K562 (cell line): ENCODE measurements around the gene NARF. TPM values are rescaled to one million over a fixed set of nuclear protein-coding genes. Genes with fewer than 3 reads are reported as not detected.

Source experiments
- ATF7 ChIP-seq: fragments of 450-650 bp; IDR thresholded peaks from 2 replicates; pipeline ENCODE4 v1.7.1; 2014; ENCODE audit warnings: mild to moderate bottlenecking, moderate library complexity
- CREM ChIP-seq: IDR thresholded peaks from 2 replicates; pipeline ENCODE4 v1.6.1; 2014; ENCODE audit warnings: antibody characterized with exemption, low read depth
- DLX4 ChIP-seq: fragments of 250-450 bp; sonication (Bioruptor Pico); IDR thresholded peaks from 2 replicates; pipeline ENCODE4 v1.6.1; 2021; ENCODE audit warnings: mild to moderate bottlenecking
- ETS1 ChIP-seq: conservative IDR thresholded peaks from 2 replicates; pipeline ENCODE4 v1.6.1; 2011; ENCODE audit warnings: low read depth, mild to moderate bottlenecking, low read length; ENCODE audit not compliant: control insufficient read depth
- ETV6 ChIP-seq, 3 experiments: fragments of 150-350 bp in 1 of 3; sonication (generic) in 1 of 3; formaldehyde crosslinking in 1 of 3; IDR thresholded peaks; 2 replicates each; pipeline versions ENCODE4 v1.6.1 to v1.8.0; 2014 to 2022; ENCODE audit warnings: borderline replicate concordance in 2 of 3, low read depth in 2 of 3, antibody characterized with exemption in 1 of 3, low read length in 1 of 3, mild to moderate bottlenecking in 1 of 3, missing genetic modification reagents in 1 of 3
- FOSL1 ChIP-seq: fragments of 200-800 bp; sonication (Bioruptor generic); conservative IDR thresholded peaks from 2 replicates; pipeline ENCODE4 v1.6.1; 2016; ENCODE audit warnings: missing genetic modification characterization, missing compliant biosample characterization
- HLTF ChIP-seq: fragments of 450-650 bp; IDR thresholded peaks from 2 replicates; pipeline ENCODE4 v1.6.1; 2016
- HSF4 ChIP-seq: fragments of 250-450 bp; sonication (Bioruptor Pico); IDR thresholded peaks from 2 replicates; pipeline ENCODE4 v2.1.2; 2022; ENCODE audit warnings: mild to moderate bottlenecking, moderate library complexity, borderline replicate concordance
- KAT2B ChIP-seq: IDR thresholded peaks from one replicate; pipeline ENCODE4 v1.6.1; 2012; ENCODE audit warnings: low read depth, mild to moderate bottlenecking, control low read depth, inconsistent platforms, low read length, moderate library complexity
- KAT8 ChIP-seq: fragments of 450-650 bp; IDR thresholded peaks from 2 replicates; pipeline ENCODE4 v1.6.1; 2016; ENCODE audit warnings: low read depth, mild to moderate bottlenecking
- L3MBTL2 ChIP-seq: fragments of 450-650 bp; IDR thresholded peaks from 2 replicates; pipeline ENCODE4 v1.6.1; 2016; ENCODE audit warnings: mild to moderate bottlenecking, moderate library complexity
- MBD2 ChIP-seq: sonication (generic); IDR thresholded peaks from 2 replicates; pipeline ENCODE4 v1.6.1; 2016; ENCODE audit warnings: low read depth, borderline replicate concordance
- NELFE ChIP-seq: IDR thresholded peaks from 2 replicates; pipeline ENCODE4 v1.6.1; 2011; ENCODE audit warnings: mild to moderate bottlenecking; ENCODE audit not compliant: insufficient read depth, insufficient read length
- NKRF ChIP-seq: fragments of 450-650 bp; IDR thresholded peaks from 2 replicates; pipeline ENCODE4 v1.6.1; 2016; ENCODE audit warnings: borderline replicate concordance
- NR1H2 ChIP-seq: sonication (generic); formaldehyde crosslinking; IDR thresholded peaks from 2 replicates; pipeline ENCODE4 v1.4.0; 2020; ENCODE audit warnings: mild to moderate bottlenecking, missing genetic modification reagents
- PHF21A ChIP-seq: fragments of 450-650 bp; IDR thresholded peaks from 2 replicates; pipeline ENCODE4 v1.6.1; 2017; ENCODE audit warnings: low read depth, borderline replicate concordance
- POLR2B ChIP-seq: fragments of 450-650 bp; IDR thresholded peaks from 2 replicates; pipeline ENCODE4 v1.6.1; 2018; ENCODE audit warnings: low read depth; ENCODE audit not compliant: partially characterized antibody
- RFX7 ChIP-seq: fragments of 250-450 bp; sonication (Bioruptor Pico); IDR thresholded peaks from 2 replicates; pipeline ENCODE4 v1.5.1; 2021; ENCODE audit warnings: mild to moderate bottlenecking
- SAP30 ChIP-seq: fragments of 200-600 bp; sonication (generic); IDR thresholded peaks from 2 replicates; pipeline ENCODE4 v1.6.1; 2012; ENCODE audit warnings: borderline replicate concordance, low read depth, mild to moderate bottlenecking, moderate library complexity, low read length, control low read depth, inconsistent platforms; ENCODE audit not compliant: insufficient read depth, poor library complexity, severe bottlenecking
- SIRT6 ChIP-seq: IDR thresholded peaks from one replicate; pipeline ENCODE4 v1.6.1; 2012; ENCODE audit warnings: low read depth, mild to moderate bottlenecking, control low read depth, inconsistent platforms, low read length, moderate library complexity
- TAF1 ChIP-seq: IDR thresholded peaks from 2 replicates; pipeline ENCODE4 v1.6.1; 2011; ENCODE audit warnings: mild to moderate bottlenecking, low read length, moderate library complexity; ENCODE audit not compliant: insufficient read depth, control insufficient read depth, severe bottlenecking; ENCODE audit errors: extremely low read depth
- TFAP4 ChIP-seq: sonication (generic); formaldehyde crosslinking; IDR thresholded peaks from 2 replicates; pipeline ENCODE4 v1.8.0; 2022; ENCODE audit warnings: missing genetic modification reagents, mild to moderate bottlenecking, moderate library complexity, borderline replicate concordance
- ZNF347 ChIP-seq: fragments of 450-650 bp; formaldehyde crosslinking; IDR thresholded peaks from 2 replicates; pipeline ENCODE4 v1.4.0; 2020; ENCODE audit warnings: low read depth, mild to moderate bottlenecking, moderate library complexity
- ZNF77 ChIP-seq: fragments of 250-450 bp; sonication (Bioruptor Pico); IDR thresholded peaks from 2 replicates; pipeline ENCODE4 v1.5.0; 2020
- polyA plus RNA-seq, 8 experiments: library from polyadenylated mRNA; depleted of rRNA in 4 of 8; stranded (reverse) in 5 of 8; unstranded in 3 of 8; fragments of >200 nt; fragmentation: Nextera tagmentation in 2 of 8; fragmentation: Illumina TruSeq in 1 of 8; extraction: Ambion mirVana in 2 of 8; extraction: Trizol in 1 of 8; gene quantifications; 2 replicates each; pipeline versions ENCODE4 v1.2.1 to v1.2.3, GENCODE V29; 2011 to 2014; ENCODE audit warnings: inconsistent platforms in 1 of 8, missing spikeins in 1 of 8
- total RNA-seq, 7 experiments: library from RNA; depleted of rRNA in 6 of 7; stranded (reverse); fragments of >200 nt in 6 of 7; fragmentation: Illumina TruSeq in 2 of 7; extraction: Trizol in 2 of 7; gene quantifications; 2 replicates each; pipeline versions ENCODE4 v1.2.1 to v1.2.3, GENCODE V29; 2011 to 2021; ENCODE audit warnings: low replicate concordance in 1 of 7

Gene NARF
- total and polyA plus RNA-seq, 9 of the 15 experiments (the other 6 are each of a cell fraction or from before 2014, with no cell fraction given), result 60.4 to 423 (median 132) TPM

GRCh38 chr17:82458179-82458884, at the start of gene NARF (continued):
- TF ChIP-seq NKRF (no peak; the same call in 1 of the 2 replicates), ZNF347 (CRISPR knock-in tag) (no peak), HSF4 (CRISPR knock-in tag) (no peak), L3MBTL2 (peak; percentile 95), FOSL1 (tag) (peak; percentile 39; the same call in 1 of the 2 replicates), KAT8 (no peak), HLTF (no peak; the same call in 1 of the 2 replicates), DLX4 (no peak), RFX7 (CRISPR knock-in tag) (no peak), POLR2B (peak; percentile 93), PHF21A (no peak), TAF1 (peak; percentile 81), NELFE (no peak), SIRT6 (no peak), ETS1 (peak; percentile 80), ETV6 (IDR thresholded peaks at IDR 0.05; ENCODE audit: borderline replicate concordance in 1 of 2, low read depth in 2 of 2, low read length in 1 of 2) (no peak), ETV6 (CRISPR knock-in tag; IDR thresholded peaks at IDR 0.05; ENCODE audit: borderline replicate concordance) (no peak), ZNF77 (CRISPR knock-in tag) (no peak), KAT2B (no peak), MBD2 (peak; percentile 95), CREM (peak; percentile 74), ATF7 (peak; percentile 95), NR1H2 (CRISPR knock-in tag) (no peak; the same call in 1 of the 2 replicates), SAP30 (peak; percentile 17), TFAP4 (peak; percentile 66)
